ENCODE measurements around the gene TTC16.

DNA sequence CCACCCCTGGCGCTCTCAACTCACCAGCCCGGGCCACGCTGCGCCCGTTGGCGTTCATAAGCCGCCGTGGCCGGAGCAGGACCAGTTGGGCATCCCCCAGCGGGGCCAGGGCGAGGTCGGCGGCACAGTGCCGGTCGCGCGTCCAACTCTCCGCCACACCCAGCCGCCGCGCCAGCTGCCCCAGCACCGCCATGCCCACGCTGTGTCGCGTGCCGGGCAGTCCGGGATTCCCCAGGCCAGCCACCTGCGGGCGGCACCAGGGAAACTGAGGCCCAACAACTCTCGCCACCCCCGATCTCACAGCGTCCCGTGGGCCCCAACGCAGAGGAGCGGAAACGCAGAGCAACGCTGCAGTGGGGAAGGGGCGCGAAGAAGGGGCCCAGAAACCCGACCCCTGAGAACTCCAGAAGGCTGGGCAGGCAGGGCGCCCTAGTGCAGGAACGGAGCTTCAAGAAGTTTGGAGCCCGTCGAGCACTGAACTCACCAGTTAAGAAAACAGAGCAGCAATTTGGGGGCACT lies 869 bp upstream of the TTC16 start:
- TF ChIP-seq CTCF (IDR thresholded peaks at IDR 0.05) (no peak), POLR2A (IDR thresholded peaks at IDR 0.05) (no peak)
